Measurements from ENCODE around the gene RAPGEF6.

Gene RAPGEF6

GRCh38 chr5:131548176-131548575 lies 86.9 kb downstream of the RAPGEF6 start:
- no peak for DNase-seq (ENCODE audit: low read depth in 2 of 2)

- DNase-seq (ENCODE audit: low read depth in 2 of 2): no peak
These were observed 89.2 kb downstream of the RAPGEF6 start for GRCh38 chr5:131545845-131546244.

- no peak for DNase-seq (ENCODE audit: low read depth in 2 of 2)
These were observed 92.3 kb downstream of the RAPGEF6 start for GRCh38 chr5:131542723-131543122.

GRCh38 chr5:131541762-131542161 lies 93.3 kb downstream of the RAPGEF6 start:
- no peak for DNase-seq (ENCODE audit: low read depth in 2 of 2)

GRCh38 chr5:131541071-131541470 lies 94.0 kb downstream of the RAPGEF6 start:
- DNase-seq (ENCODE audit: low read depth in 2 of 2): no peak

- no peak for DNase-seq (ENCODE audit: low read depth in 2 of 2)
These were observed 95.8 kb downstream of the RAPGEF6 start for GRCh38 chr5:131539251-131539650.

DNA sequence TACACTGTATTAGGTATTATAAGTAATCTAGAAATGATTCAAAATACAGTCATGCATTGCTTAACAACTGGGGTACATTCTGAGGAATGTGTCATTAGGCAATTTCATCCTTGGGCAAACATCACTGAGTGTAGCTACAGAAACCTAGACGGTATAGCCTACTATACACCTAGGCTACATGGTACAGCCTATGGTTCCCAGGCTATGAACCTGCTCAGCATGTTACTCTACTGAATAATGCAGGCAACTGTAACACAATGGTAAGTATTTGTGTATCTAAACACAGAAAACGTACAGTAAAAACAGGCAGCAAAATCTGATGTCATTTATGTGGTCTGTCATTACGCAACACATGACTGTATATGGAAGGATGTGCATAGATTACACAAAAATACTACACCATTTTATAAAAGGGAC lies 96.8 kb downstream of the RAPGEF6 start:
- DNase-seq (ENCODE audit: low read depth in 2 of 2): no peak

- no peak for DNase-seq (ENCODE audit: low read depth in 2 of 2)
These were observed 98.1 kb downstream of the RAPGEF6 start for GRCh38 chr5:131536850-131537448.

DNA sequence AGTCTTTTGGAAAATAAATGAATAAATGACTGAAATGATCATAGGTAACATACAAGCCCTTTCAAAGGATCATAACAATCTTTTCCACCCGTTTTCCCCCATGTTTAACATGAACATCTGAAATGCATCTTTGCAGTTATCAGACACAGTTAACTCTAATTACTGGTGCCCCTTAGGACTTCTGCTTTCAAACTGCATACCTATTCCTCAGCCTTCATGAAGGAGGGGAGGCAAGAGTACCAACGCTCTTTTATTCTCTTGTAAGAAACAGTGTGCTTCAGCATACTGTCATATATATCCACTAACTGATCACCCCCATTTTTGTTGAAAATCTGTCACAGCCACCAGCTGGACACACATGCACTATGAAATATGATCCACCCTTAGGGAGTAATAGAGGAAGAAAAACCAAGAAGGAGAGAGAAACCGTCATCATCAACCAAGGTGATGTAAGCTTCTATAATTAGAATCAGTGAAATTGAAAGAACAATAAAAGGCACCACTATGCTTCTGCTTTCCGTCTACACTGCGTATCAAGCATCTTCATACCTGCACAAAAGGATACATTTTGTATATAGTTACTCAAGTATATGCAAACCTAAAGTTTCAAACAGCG lies 98.7 kb downstream of the RAPGEF6 start:
- no peak for DNase-seq (ENCODE audit: low read depth in 2 of 2)

GRCh38 chr5:131534974-131535373 lies 100.1 kb downstream of the RAPGEF6 start:
- no peak for DNase-seq (ENCODE audit: low read depth in 2 of 2)

- no peak for DNase-seq (ENCODE audit: low read depth in 2 of 2)
These were observed 101.2 kb downstream of the RAPGEF6 start for GRCh38 chr5:131533836-131534235.

GRCh38 chr5:131532031-131532640 lies 102.9 kb downstream of the RAPGEF6 start:
- no peak for DNase-seq (ENCODE audit: low read depth in 2 of 2)

DNA sequence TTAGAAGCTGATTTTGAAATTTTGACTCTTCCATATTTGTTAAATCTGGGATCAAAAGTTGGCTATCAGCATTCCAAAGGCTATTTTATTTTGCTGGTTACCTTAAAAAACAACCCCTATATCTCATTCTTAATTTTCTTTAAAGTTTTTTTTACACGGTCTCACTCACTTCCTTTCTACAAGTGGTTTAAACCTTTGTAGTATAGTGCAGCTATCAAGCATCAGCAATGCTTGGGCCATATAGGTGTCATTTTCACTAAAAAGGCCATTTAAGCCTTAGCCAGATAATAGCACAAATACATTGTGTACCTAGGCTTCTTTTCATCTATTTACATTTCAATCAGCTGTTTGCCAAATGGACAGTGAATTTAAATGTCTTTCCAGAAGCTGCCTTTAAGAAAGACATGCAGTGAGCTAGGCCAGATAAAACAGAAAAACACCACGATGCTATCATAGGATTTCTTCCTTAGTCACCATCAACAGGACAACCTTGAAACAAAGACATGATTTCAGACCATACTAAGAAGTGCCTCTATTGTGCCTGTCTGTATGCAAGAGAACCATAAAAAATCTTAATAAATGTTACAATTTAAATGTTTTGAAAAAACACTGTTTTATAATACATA lies 104.2 kb downstream of the RAPGEF6 start:
- DNase-seq (ENCODE audit: low read depth in 2 of 2): no peak

DNA sequence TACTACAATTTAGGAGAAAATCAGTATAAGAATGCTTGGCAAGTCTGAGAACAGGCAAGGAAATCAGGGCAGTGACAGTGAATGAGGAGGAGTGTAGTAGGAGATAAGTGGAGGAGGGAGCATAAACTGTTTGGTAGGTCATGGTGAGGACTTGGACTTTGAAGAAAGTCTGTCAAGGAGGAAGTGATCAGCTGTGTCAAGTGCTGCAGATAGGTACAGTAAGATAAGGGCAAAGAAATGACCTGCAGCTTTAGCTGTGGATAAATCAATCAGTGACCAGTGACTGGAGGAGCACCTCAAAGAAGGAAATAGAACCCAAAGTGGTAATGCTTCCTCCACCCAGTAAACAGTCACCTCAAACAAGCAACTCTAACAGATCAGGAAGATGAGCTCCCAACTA lies 106.3 kb downstream of the RAPGEF6 start:
- DNase-seq (ENCODE audit: low read depth in 2 of 2): no peak

- no peak for DNase-seq (ENCODE audit: low read depth in 2 of 2)
These were observed 109.2 kb downstream of the RAPGEF6 start for GRCh38 chr5:131525805-131526204.

GRCh38 chr5:131524431-131524830 lies 110.6 kb downstream of the RAPGEF6 start:
- no peak for DNase-seq (ENCODE audit: low read depth in 2 of 2)

DNA sequence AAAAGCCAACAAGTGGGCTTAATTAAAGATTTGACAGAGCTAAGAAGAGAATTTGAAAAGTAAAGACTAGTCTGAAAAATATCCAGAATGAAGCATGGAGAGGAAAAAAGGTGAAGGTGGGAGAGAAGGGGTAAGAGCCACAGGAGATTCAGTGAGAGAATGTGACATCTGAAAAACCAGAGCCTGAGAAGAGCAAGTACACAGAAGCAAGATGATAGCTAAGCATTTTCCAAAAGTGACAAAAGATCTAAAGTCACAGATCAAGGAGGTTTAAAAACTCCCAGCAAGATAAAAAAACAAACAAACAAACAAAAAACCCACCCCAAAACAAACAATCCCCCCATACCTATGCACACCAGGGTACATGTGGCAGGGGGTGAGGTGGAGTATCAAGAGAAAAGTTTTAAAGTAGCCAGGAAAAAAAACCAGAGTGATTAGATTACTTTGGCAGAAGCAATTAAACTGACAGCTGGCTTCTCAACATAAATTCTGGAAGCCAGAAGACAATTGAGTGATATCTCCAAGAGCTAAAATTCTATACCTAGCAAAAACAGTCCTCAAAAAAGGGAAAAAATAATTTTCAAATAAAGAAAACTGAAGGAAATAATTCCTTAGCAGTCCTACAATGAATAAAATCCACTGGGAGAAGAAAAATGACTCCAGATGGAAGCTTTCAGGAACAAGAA lies 111.4 kb downstream of the RAPGEF6 start:
- no peak for DNase-seq (ENCODE audit: low read depth in 2 of 2)

GRCh38 chr5:131521252-131521651 lies 113.8 kb downstream of the RAPGEF6 start:
- no peak for DNase-seq (ENCODE audit: low read depth in 2 of 2)

DNA sequence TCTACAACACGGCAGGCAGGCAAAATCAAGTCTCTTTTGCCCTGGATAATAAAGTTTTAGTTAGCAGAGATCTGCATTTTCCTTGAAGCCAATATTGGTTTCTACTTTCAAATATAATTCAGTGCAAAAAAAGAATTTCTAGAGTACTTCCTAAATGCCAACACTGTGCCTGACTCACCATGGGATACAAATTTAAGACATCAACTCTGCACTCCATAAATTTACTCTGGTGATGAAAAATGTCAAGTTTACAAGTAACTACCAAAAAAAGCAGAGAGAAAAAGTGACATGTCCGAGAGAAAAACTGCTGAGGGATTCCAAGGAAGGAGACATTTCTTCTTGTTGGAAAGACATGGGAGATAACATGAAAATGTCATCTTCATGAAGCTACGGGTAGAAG lies 119.7 kb downstream of the RAPGEF6 start:
- no peak for DNase-seq (ENCODE audit: low read depth in 2 of 2)

- no peak for DNase-seq (ENCODE audit: low read depth in 2 of 2)
These were observed 120.4 kb downstream of the RAPGEF6 start for GRCh38 chr5:131514316-131515283.

DNA sequence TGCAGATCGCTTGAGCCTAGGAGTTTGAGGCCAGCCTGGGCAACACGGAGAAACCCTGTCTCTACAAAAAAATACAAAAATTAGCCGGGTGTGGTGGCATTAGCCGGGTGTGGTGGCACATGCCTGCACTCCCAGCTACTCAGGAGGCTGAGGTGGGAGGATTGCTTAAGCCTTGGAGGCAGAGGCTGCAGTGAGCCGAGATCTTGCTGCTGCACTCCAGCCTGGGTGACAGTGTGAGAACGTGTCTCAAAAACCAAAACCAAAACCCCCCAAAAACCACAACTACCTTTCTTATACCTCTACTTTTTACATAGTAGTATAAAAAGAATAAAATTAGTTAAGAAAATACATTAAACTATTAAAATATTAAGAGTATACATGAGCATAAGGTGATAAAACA lies 121.2 kb downstream of the RAPGEF6 start:
- DNase-seq (ENCODE audit: low read depth in 2 of 2): no peak

Measured in stimulated activated CD8-positive, alpha-beta memory T cell treated with anti-CD3 and anti-CD28 coated beads, Interleukin-7, amount 100 ng/mL, for 4 hours (primary cell).